ENCODE measurements around the gene SLC3A2. TPM values are rescaled to one million over a fixed set of nuclear protein-coding genes. Genes with fewer than 3 reads are reported as not detected.

Gene SLC3A2
- total and polyA plus RNA-seq, 2 of the 13 experiments (the other 11 are each of a cell fraction or from before 2014, with no cell fraction given): 213 to 226 TPM

DNA sequence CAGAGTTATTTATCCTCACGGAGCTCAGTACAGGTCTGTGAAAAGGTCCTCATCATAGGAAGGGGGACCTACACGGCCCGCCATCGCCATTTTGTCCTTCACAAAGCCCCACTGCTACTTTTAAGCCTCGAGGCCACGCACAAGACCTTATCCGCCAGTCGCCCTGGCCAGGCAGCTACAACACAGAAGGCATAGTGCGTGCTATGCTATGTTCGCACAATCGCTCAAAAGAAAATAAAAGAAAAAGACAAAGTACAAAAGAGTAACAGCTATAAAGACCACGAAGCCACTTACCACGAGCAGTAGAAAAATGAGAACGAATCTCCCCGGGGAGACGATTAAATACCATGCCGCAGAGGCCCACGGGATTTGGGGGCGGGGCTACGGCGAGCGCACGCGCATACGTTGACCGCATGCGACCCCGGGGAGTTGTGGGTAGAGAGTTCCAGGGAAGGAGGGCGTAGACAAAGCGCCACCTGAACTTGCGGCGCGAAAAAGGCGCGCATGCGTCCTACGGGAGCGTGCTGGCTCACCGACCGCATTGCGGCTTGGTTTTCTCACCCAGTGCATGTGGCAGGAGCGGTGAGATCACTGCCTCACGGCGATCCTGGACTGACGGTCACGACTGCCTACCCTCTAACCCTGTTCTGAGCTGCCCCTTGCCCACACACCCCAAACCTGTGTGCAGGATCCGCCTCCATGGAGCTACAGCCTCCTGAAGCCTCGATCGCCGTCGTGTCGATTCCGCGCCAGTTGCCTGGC is 24.9 kb upstream of the SLC3A2 start (continued):
- TF ChIP-seq, protein P1, sequence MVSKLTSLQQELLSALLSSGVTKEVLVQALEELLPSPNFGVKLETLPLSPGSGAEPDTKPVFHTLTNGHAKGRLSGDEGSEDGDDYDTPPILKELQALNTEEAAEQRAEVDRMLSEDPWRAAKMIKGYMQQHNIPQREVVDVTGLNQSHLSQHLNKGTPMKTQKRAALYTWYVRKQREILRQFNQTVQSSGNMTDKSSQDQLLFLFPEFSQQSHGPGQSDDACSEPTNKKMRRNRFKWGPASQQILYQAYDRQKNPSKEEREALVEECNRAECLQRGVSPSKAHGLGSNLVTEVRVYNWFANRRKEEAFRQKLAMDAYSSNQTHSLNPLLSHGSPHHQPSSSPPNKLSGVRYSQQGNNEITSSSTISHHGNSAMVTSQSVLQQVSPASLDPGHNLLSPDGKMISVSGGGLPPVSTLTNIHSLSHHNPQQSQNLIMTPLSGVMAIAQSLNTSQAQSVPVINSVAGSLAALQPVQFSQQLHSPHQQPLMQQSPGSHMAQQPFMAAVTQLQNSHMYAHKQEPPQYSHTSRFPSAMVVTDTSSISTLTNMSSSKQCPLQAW (CRISPR knock-in tag; IDR thresholded peaks at IDR 0.05): no peak
- TF ChIP-seq ZNF235 (CRISPR knock-in tag; IDR thresholded peaks at IDR 0.05; ENCODE audit: borderline replicate concordance): peak; percentile 88; the same call in 1 of the 2 replicates
- peak; percentile 73; the same call in 1 of the 2 replicates for TF ChIP-seq CREM (IDR thresholded peaks at IDR 0.05)
- TF ChIP-seq CREM (CRISPR knock-in tag; IDR thresholded peaks at IDR 0.05): 0 out of 2 replicates have a peak, but pooled peaks have one; percentile 10
- TF ChIP-seq CEBPZ (IDR thresholded peaks at IDR 0.05; ENCODE audit: low read length): no peak
- TF ChIP-seq, protein P2, sequence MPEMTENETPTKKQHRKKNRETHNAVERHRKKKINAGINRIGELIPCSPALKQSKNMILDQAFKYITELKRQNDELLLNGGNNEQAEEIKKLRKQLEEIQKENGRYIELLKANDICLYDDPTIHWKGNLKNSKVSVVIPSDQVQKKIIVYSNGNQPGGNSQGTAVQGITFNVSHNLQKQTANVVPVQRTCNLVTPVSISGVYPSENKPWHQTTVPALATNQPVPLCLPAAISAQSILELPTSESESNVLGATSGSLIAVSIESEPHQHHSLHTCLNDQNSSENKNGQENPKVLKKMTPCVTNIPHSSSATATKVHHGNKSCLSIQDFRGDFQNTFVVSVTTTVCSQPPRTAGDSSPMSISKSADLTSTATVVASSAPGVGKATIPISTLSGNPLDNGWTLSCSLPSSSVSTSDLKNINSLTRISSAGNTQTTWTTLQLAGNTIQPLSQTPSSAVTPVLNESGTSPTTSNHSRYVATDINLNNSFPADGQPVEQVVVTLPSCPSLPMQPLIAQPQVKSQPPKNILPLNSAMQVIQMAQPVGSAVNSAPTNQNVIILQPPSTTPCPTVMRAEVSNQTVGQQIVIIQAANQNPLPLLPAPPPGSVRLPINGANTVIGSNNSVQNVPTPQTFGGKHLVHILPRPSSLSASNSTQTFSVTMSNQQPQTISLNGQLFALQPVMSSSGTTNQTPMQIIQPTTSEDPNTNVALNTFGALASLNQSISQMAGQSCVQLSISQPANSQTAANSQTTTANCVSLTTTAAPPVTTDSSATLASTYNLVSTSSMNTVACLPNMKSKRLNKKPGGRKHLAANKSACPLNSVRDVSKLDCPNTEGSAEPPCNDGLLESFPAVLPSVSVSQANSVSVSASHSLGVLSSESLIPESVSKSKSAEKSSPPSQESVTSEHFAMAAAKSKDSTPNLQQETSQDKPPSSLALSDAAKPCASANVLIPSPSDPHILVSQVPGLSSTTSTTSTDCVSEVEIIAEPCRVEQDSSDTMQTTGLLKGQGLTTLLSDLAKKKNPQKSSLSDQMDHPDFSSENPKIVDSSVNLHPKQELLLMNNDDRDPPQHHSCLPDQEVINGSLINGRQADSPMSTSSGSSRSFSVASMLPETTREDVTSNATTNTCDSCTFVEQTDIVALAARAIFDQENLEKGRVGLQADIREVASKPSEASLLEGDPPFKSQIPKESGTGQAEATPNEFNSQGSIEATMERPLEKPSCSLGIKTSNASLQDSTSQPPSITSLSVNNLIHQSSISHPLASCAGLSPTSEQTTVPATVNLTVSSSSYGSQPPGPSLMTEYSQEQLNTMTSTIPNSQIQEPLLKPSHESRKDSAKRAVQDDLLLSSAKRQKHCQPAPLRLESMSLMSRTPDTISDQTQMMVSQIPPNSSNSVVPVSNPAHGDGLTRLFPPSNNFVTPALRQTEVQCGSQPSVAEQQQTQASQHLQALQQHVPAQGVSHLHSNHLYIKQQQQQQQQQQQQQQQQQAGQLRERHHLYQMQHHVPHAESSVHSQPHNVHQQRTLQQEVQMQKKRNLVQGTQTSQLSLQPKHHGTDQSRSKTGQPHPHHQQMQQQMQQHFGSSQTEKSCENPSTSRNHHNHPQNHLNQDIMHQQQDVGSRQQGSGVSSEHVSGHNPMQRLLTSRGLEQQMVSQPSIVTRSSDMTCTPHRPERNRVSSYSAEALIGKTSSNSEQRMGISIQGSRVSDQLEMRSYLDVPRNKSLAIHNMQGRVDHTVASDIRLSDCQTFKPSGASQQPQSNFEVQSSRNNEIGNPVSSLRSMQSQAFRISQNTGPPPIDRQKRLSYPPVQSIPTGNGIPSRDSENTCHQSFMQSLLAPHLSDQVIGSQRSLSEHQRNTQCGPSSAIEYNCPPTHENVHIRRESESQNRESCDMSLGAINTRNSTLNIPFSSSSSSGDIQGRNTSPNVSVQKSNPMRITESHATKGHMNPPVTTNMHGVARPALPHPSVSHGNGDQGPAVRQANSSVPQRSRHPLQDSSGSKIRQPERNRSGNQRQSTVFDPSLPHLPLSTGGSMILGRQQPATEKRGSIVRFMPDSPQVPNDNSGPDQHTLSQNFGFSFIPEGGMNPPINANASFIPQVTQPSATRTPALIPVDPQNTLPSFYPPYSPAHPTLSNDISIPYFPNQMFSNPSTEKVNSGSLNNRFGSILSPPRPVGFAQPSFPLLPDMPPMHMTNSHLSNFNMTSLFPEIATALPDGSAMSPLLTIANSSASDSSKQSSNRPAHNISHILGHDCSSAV (CRISPR knock-in tag; IDR thresholded peaks at IDR 0.05; ENCODE audit: borderline replicate concordance): 0 out of 2 replicates have a peak, but pooled peaks have one; percentile 25
- TF ChIP-seq, protein P3, sequence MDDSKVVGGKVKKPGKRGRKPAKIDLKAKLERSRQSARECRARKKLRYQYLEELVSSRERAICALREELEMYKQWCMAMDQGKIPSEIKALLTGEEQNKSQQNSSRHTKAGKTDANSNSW (CRISPR knock-in tag; IDR thresholded peaks at IDR 0.05; ENCODE audit: borderline replicate concordance): 0 out of 2 replicates have a peak, but pooled peaks have one; percentile 53
- peak; percentile 85; the same call in 1 of the 2 replicates for TF ChIP-seq NFATC3 (CRISPR knock-in tag; IDR thresholded peaks at IDR 0.05)
- peak; percentile 89 for TF ChIP-seq HDAC6 (IDR thresholded peaks at IDR 0.05; ENCODE audit: low read depth, low read length)
- peak; percentile 78 for TF ChIP-seq ZNF777 (CRISPR knock-in tag; IDR thresholded peaks at IDR 0.05)
- peak; percentile 24; the same call in 1 of the 2 replicates for TF ChIP-seq SP140L (CRISPR knock-in tag; IDR thresholded peaks at IDR 0.05; ENCODE audit: borderline replicate concordance)
